HepG2 (cell line): ENCODE data around the gene IGIP. TPM values are rescaled to one million over a fixed set of nuclear protein-coding genes. Genes with fewer than 3 reads are reported as not detected.

Experiments
- ATAC-seq: fragments of 200-7000 bp; cut with Tn5 transposase; 3 replicates; pipeline ENCODE4 v1.9.1; 2020; ENCODE audit warnings: mild to moderate bottlenecking, moderate library complexity
- BruUV-seq: library from RNA; stranded (reverse); fragments of 400-500 nt; replicated peaks from 2 replicates; lab custom pipeline; 2021; lab: Mats Ljungman, UMichigan
- CTCF ChIA-PET: fragments of 300-600 bp; formaldehyde crosslinking; extraction: SDS; loops from one replicate; lab custom pipeline; 2021; ENCODE audit warnings: low total read pairs, inconsistent platforms, low intra/inter-chr PET ratio; lab: Yijun Ruan, JAX
- POLR2A ChIA-PET: fragments of 350-600 bp; sonication (Branson Sonifier 250); formaldehyde crosslinking; loops from one replicate; lab custom pipeline; 2020; ENCODE audit warnings: antibody characterized with exemption, inconsistent platforms; lab: Yijun Ruan, JAX
- DNase-seq: peaks from one replicate; pipeline ENCODE4 v3.0.0-alpha.2; 2015; ENCODE audit warnings: low spot score
- FAIRE-seq: peaks from 3 replicates; lab custom pipeline; 2011; peaks lifted over from hg19 to GRCh38; lab: Jason Lieb, UNC
- H2AFZ ChIP-seq: one replicate; pipeline ENCODE4 v1.6.1; 2011; ENCODE audit warnings: low read length, inconsistent platforms
- H3K27ac ChIP-seq: fragments of 300-600 bp; 3 replicates; pipeline ENCODE4 v1.8.0; 2011; ENCODE audit warnings: mixed run types, mild to moderate bottlenecking, mixed read lengths, low read length, inconsistent platforms; ENCODE audit not compliant: insufficient read depth; ENCODE audit errors: extremely low read length
- H3K27me3 ChIP-seq, 2 experiments: fragments of 200-600 bp in 1 of 2; 2 replicates in 1 of 2; 3 replicates in 1 of 2; pipeline versions ENCODE4 v1.6.0 to v1.8.0; 2011; ENCODE audit warnings: low read length in 2 of 2, mild to moderate bottlenecking in 2 of 2, moderate library complexity in 2 of 2, inconsistent platforms in 1 of 2; ENCODE audit not compliant: insufficient read depth in 2 of 2, control insufficient read depth in 1 of 2
- H3K36me3 ChIP-seq, 2 experiments: fragments of 200-600 bp in 1 of 2; replicated peaks in 1 of 2; 2 replicates in 1 of 2; 3 replicates in 1 of 2; pipeline versions ENCODE4 v1.5.1 to v1.8.0; 2011; ENCODE audit warnings: low read length in 2 of 2, inconsistent platforms in 1 of 2; ENCODE audit not compliant: insufficient read depth in 2 of 2, control insufficient read depth in 1 of 2
- H3K4me1 ChIP-seq: 2 replicates; pipeline ENCODE4 v1.5.1; 2012; ENCODE audit warnings: low read length, inconsistent platforms; ENCODE audit not compliant: insufficient read depth
- H3K4me2 ChIP-seq: 2 replicates; pipeline ENCODE4 v1.6.0; 2011; ENCODE audit warnings: low read depth, low read length, inconsistent platforms
- H3K4me3 ChIP-seq, 3 experiments: fragments of 200-600 bp in 1 of 3; sonication (generic), shearing (Covaris generic) in 1 of 3; replicated peaks in 1 of 3; 2 replicates each; pipeline ENCODE4 v1.5.1; 2011 to 2016; ENCODE audit warnings: low read length in 3 of 3, inconsistent platforms in 2 of 3, low read depth in 2 of 3, mild to moderate bottlenecking in 2 of 3, control low read depth in 1 of 3, mixed read lengths in 1 of 3; ENCODE audit not compliant: insufficient read depth in 1 of 3
- H3K79me2 ChIP-seq: one replicate; pipeline ENCODE4 v1.6.1; 2011; ENCODE audit warnings: low read length, inconsistent platforms; ENCODE audit not compliant: insufficient read depth
- H3K9ac ChIP-seq: 2 replicates; pipeline ENCODE4 v1.6.0; 2011; ENCODE audit warnings: mild to moderate bottlenecking, low read depth, low read length, inconsistent platforms; ENCODE audit not compliant: insufficient read depth
- H3K9me3 ChIP-seq: 2 replicates; pipeline ENCODE4 v1.5.1; 2012; ENCODE audit warnings: mild to moderate bottlenecking, low read length
- H4K20me1 ChIP-seq: 2 replicates; pipeline ENCODE4 v1.6.0; 2011; ENCODE audit warnings: inconsistent platforms, mild to moderate bottlenecking, low read length, moderate library complexity; ENCODE audit not compliant: insufficient read depth
- ATF1 ChIP-seq: IDR thresholded peaks from 2 replicates; pipeline ENCODE4 v1.6.1; 2016; ENCODE audit warnings: mild to moderate bottlenecking, control low read depth
- ATRX ChIP-seq: sonication (generic); formaldehyde crosslinking; IDR thresholded peaks from 2 replicates; pipeline ENCODE4 v1.4.0; 2020; ENCODE audit warnings: missing genetic modification reagents, borderline replicate concordance
- HNF4A ChIP-seq: sonication (generic); formaldehyde crosslinking; IDR thresholded peaks from 2 replicates; pipeline ENCODE4 v1.4.0; 2020; ENCODE audit warnings: missing genetic modification reagents
- SNAI1 ChIP-seq: sonication (generic); formaldehyde crosslinking; IDR thresholded peaks from 2 replicates; pipeline ENCODE4 v1.5.0; 2020; ENCODE audit warnings: mild to moderate bottlenecking, missing genetic modification reagents, borderline replicate concordance
- ZBED4 ChIP-seq: sonication (generic); formaldehyde crosslinking; IDR thresholded peaks from 2 replicates; pipeline ENCODE4 v1.4.0; 2020; ENCODE audit warnings: missing genetic modification reagents, borderline replicate concordance
- ZBTB42 ChIP-seq: sonication (generic); formaldehyde crosslinking; IDR thresholded peaks from 2 replicates; pipeline ENCODE4 v1.5.0; 2020; ENCODE audit warnings: mild to moderate bottlenecking, missing genetic modification reagents
- ZMYM4 ChIP-seq: sonication (generic); formaldehyde crosslinking; IDR thresholded peaks from 2 replicates; pipeline ENCODE4 v1.8.1; 2023; ENCODE audit warnings: mild to moderate bottlenecking, missing genetic modification reagents
- ZNF282 ChIP-seq: fragments of 450-650 bp; IDR thresholded peaks from 2 replicates; pipeline ENCODE4 v1.6.1; 2018; ENCODE audit not compliant: partially characterized antibody
- ZNF746 ChIP-seq: sonication (generic); formaldehyde crosslinking; IDR thresholded peaks from 2 replicates; pipeline ENCODE4 v1.8.0; 2022; ENCODE audit warnings: mild to moderate bottlenecking, missing genetic modification reagents
- in situ Hi-C: cut with HindIII; loops from 2 replicates; pipeline ENCODE4 v1.10.0; 2017; ENCODE audit warnings: low pct_unique_long_range_greater_than_20kb; ENCODE audit not compliant: extremely low pct_ligation_motif_present
- intact Hi-C: fragments of 100-400 bp; cut with micrococcal nuclease; formaldehyde crosslinking; loops from one replicate; pipeline ENCODE4 v1.10.0; 2022; ENCODE audit not compliant: unreplicated experiment
- polyA plus RNA-seq, 8 experiments: library from polyadenylated mRNA; depleted of rRNA in 3 of 8; stranded (reverse) in 7 of 8; unstranded in 1 of 8; fragments of >200 nt; fragmentation: Illumina TruSeq in 4 of 8; extraction: Trizol in 4 of 8; gene quantifications; 2 replicates each; pipeline versions ENCODE4 v1.2.1 to v1.2.3, GENCODE V29; 2011 to 2016; ENCODE audit warnings: low read depth in 4 of 8, missing spikeins in 1 of 8, mixed read lengths in 1 of 8; ENCODE audit not compliant: insufficient read depth in 1 of 8
- total RNA-seq, 5 experiments: library from RNA; depleted of rRNA; stranded (reverse); fragments of >200 nt; fragmentation: Illumina TruSeq; extraction: Trizol; gene quantifications; 2 replicates each; pipeline ENCODE4 v1.2.3, GENCODE V29; 2016; ENCODE audit warnings: low read depth in 1 of 5
- TF ChIP-seq, protein P1 (sequence below): sonication (generic); formaldehyde crosslinking; IDR thresholded peaks from 2 replicates; pipeline ENCODE4 v1.8.0; 2022; ENCODE audit warnings: mild to moderate bottlenecking, missing genetic modification reagents
- TF ChIP-seq, protein P2 (sequence below): sonication (generic); formaldehyde crosslinking; IDR thresholded peaks from 2 replicates; pipeline ENCODE4 v1.8.0; 2023; ENCODE audit warnings: mild to moderate bottlenecking, missing genetic modification reagents
- TF ChIP-seq, protein P3 (sequence below): sonication (generic); formaldehyde crosslinking; IDR thresholded peaks from 2 replicates; pipeline ENCODE4 v1.4.0; 2020; ENCODE audit warnings: missing genetic modification reagents
- TF ChIP-seq, protein P4 (sequence below): IDR thresholded peaks from 2 replicates; pipeline ENCODE4 v1.4.0; 2020; ENCODE audit warnings: mild to moderate bottlenecking, missing genetic modification reagents

IGIP gene
- total and polyA plus RNA-seq, 2 of the 13 experiments (the other 11 are each of a cell fraction or from before 2014, with no cell fraction given) = 1.7 to 2.1 TPM

GRCh38 chr5:140141241-140141640 is 15.5 kb downstream of the IGIP start:
- Histone ChIP-seq H4K20me1 (peaks cover 21% of the 10 kb centered on the region), H3K9me3 (no peaks in the 10 kb centered on the region), H3K4me1 (peaks cover 53% of the 10 kb centered on the region), H3K27ac (no peak overlapping the region), H3K36me3 (no peaks in the 10 kb centered on the region), H3K79me2 (no peaks in the 10 kb centered on the region), H3K9ac (no peak overlapping the region), H3K4me3 (no peak overlapping the region), H3K4me2 (no peak overlapping the region), H2AFZ (no peak overlapping the region), H3K27me3 (0 out of 5 replicates have a peak, but pooled peaks cover 1 to 5% of the 10 kb centered on the region in 2 experiments)
- ChIA-PET POLR2A (no interaction called here), CTCF (no interaction called here)
- no peak for FAIRE-seq
- no peak for ATAC-seq
- BruUV-seq = no TSS peak
- no peak for DNase-seq
- in situ Hi-C loops (no loop called here), intact Hi-C loops (loop anchor here (5.0 kb wide), 1 partner anchor 34 kb away; no protein-coding TSS in a partner anchor)
- TF ChIP-seq ZMYM4 = no peak
- no peak for TF ChIP-seq ZNF282
- no peak for TF ChIP-seq ATF1
- TF ChIP-seq ZNF746 (CRISPR knock-in tag) = no peak
- no peak for TF ChIP-seq ZBED4
- TF ChIP-seq, protein P1, sequence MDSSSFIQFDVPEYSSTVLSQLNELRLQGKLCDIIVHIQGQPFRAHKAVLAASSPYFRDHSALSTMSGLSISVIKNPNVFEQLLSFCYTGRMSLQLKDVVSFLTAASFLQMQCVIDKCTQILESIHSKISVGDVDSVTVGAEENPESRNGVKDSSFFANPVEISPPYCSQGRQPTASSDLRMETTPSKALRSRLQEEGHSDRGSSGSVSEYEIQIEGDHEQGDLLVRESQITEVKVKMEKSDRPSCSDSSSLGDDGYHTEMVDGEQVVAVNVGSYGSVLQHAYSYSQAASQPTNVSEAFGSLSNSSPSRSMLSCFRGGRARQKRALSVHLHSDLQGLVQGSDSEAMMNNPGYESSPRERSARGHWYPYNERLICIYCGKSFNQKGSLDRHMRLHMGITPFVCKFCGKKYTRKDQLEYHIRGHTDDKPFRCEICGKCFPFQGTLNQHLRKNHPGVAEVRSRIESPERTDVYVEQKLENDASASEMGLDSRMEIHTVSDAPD = no peak
- TF ChIP-seq, protein P2, sequence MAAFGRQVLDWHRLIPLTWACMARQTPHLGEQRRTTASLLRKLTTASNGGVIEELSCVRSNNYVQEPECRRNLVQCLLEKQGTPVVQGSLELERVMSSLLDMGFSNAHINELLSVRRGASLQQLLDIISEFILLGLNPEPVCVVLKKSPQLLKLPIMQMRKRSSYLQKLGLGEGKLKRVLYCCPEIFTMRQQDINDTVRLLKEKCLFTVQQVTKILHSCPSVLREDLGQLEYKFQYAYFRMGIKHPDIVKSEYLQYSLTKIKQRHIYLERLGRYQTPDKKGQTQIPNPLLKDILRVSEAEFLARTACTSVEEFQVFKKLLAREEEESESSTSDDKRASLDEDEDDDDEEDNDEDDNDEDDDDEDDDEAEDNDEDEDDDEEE (CRISPR knock-in tag) = no peak
- no peak for TF ChIP-seq HNF4A (CRISPR knock-in tag)
- no peak for TF ChIP-seq ATRX (CRISPR knock-in tag)
- TF ChIP-seq ZBTB42 (CRISPR knock-in tag) = no peak
- TF ChIP-seq, protein P3, sequence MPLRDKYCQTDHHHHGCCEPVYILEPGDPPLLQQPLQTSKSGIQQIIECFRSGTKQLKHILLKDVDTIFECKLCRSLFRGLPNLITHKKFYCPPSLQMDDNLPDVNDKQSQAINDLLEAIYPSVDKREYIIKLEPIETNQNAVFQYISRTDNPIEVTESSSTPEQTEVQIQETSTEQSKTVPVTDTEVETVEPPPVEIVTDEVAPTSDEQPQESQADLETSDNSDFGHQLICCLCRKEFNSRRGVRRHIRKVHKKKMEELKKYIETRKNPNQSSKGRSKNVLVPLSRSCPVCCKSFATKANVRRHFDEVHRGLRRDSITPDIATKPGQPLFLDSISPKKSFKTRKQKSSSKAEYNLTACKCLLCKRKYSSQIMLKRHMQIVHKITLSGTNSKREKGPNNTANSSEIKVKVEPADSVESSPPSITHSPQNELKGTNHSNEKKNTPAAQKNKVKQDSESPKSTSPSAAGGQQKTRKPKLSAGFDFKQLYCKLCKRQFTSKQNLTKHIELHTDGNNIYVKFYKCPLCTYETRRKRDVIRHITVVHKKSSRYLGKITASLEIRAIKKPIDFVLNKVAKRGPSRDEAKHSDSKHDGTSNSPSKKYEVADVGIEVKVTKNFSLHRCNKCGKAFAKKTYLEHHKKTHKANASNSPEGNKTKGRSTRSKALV = no peak
- TF ChIP-seq SNAI1 (CRISPR knock-in tag) = no peak
- TF ChIP-seq, protein P4, sequence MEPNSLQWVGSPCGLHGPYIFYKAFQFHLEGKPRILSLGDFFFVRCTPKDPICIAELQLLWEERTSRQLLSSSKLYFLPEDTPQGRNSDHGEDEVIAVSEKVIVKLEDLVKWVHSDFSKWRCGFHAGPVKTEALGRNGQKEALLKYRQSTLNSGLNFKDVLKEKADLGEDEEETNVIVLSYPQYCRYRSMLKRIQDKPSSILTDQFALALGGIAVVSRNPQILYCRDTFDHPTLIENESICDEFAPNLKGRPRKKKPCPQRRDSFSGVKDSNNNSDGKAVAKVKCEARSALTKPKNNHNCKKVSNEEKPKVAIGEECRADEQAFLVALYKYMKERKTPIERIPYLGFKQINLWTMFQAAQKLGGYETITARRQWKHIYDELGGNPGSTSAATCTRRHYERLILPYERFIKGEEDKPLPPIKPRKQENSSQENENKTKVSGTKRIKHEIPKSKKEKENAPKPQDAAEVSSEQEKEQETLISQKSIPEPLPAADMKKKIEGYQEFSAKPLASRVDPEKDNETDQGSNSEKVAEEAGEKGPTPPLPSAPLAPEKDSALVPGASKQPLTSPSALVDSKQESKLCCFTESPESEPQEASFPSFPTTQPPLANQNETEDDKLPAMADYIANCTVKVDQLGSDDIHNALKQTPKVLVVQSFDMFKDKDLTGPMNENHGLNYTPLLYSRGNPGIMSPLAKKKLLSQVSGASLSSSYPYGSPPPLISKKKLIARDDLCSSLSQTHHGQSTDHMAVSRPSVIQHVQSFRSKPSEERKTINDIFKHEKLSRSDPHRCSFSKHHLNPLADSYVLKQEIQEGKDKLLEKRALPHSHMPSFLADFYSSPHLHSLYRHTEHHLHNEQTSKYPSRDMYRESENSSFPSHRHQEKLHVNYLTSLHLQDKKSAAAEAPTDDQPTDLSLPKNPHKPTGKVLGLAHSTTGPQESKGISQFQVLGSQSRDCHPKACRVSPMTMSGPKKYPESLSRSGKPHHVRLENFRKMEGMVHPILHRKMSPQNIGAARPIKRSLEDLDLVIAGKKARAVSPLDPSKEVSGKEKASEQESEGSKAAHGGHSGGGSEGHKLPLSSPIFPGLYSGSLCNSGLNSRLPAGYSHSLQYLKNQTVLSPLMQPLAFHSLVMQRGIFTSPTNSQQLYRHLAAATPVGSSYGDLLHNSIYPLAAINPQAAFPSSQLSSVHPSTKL (CRISPR knock-in tag) = no peak
